Stimulated activated memory B cell treated with anti-CD40 and anti-IgM and Interleukin-4, amounts not matched to agents 10 μg/mL and 1 μg/mL and 100 μg/mL, for 72 hours (primary cell): ENCODE measurements around the gene SCN3A.
A peak's percentile ranks its signal among the peaks of the same experiment; 100 is the strongest.

Source experiments
- ATAC-seq: fragments of 150-1000 bp; cut with Tn5 transposase; 2 replicates; pipeline ENCODE4 v1.10.0; 2021
- H3K27ac Mint-ChIP-seq: one replicate; pipeline ENCODE4 v1.8.0; 2022; ENCODE audit warnings: mild to moderate bottlenecking, mixed read lengths
- H3K27me3 Mint-ChIP-seq: one replicate; pipeline ENCODE4 v1.8.0; 2022; ENCODE audit warnings: mixed read lengths
- H3K36me3 Mint-ChIP-seq: one replicate; pipeline ENCODE4 v1.8.0; 2022; ENCODE audit warnings: mixed read lengths
- H3K4me1 Mint-ChIP-seq: one replicate; pipeline ENCODE4 v1.8.0; 2022; ENCODE audit warnings: mixed read lengths
- H3K4me3 Mint-ChIP-seq: one replicate; pipeline ENCODE4 v1.8.0; 2022; ENCODE audit warnings: mild to moderate bottlenecking, moderate library complexity, mixed read lengths
- H3K9me3 Mint-ChIP-seq: one replicate; pipeline ENCODE4 v1.8.0; 2022; ENCODE audit warnings: mixed read lengths

The SCN3A gene

DNA sequence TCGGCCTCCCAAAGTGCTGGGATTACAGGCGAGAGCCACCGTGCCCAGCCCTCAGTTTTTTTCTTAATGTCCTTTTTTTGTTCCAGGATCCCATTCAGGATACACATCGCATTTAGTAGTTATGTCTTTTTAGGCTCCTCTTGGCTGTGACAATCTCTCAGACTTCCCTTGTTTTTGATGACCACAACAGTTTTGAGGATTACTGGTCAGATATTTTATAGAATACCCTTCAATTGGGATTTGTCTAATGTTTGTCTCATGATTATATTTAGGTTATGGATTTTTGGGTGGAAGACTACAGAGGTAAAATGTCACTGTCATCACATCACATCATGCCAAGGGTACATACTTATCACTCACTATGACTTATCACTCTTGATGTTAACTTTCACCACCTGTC is 46.7 kb downstream of the SCN3A start:
- Mint-ChIP-seq H3K9me3 (peaks cover 3% of the 10 kb centered on the region), H3K27ac (no peak overlapping the region), H3K36me3 (no peaks in the 10 kb centered on the region), H3K4me3 (no peak overlapping the region), H3K27me3 (no peaks in the 10 kb centered on the region), H3K4me1 (no peaks in the 10 kb centered on the region)
- ATAC-seq: no peak

DNA sequence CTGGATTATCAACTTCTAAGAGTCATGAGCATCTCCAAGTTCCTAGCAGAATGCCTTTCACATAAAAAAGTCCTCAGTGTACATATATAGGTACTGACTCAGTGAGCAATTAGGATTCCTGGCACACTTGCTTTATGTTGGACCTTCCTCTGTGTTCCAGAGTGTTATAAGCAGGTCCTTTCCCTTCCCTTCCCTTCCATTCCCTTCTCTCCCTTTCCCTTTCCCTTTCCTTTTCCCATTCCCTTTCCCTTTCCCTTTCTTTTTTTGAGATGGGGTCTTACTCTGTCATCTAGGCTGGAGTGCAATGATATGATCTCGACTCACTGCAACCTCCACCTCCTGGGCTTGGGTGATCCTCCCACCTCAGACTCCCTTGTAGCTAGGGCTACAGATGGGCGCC is 48.7 kb downstream of the SCN3A start:
- peaks cover under 1% of the 10 kb centered on the region for H3K4me1 Mint-ChIP-seq
- peaks cover 3% of the 10 kb centered on the region for H3K9me3 Mint-ChIP-seq
- no peak for ATAC-seq
- no peaks in the 10 kb centered on the region for H3K36me3 Mint-ChIP-seq
- no peak overlapping the region for H3K4me3 Mint-ChIP-seq
- H3K27me3 Mint-ChIP-seq: no peaks in the 10 kb centered on the region
- no peak overlapping the region for H3K27ac Mint-ChIP-seq

DNA sequence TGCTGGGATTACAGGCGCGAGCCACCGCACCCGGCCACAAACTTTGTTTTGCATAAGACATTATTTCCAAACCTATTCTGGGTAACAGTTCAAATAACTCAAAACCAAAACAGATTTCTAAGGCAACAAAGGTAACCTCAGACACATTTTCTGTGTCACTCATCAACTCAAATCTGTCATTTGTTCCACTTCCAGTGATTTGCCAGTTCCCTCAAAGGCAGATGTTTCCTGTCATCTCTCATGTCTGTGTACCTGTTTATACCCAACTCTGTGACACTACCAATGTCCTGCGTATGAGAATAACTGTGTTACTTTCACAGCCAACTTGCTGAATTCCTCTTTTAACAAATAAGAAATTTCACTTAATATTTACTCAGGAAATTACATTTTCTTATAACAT is 54.4 kb downstream of the SCN3A start:
- H3K27ac Mint-ChIP-seq: no peak overlapping the region
- H3K4me3 Mint-ChIP-seq: no peak overlapping the region
- peak; percentile 65 for ATAC-seq
- H3K36me3 Mint-ChIP-seq: no peaks in the 10 kb centered on the region
- peaks cover 11% of the 10 kb centered on the region for H3K4me1 Mint-ChIP-seq
- H3K27me3 Mint-ChIP-seq: no peaks in the 10 kb centered on the region
- no peaks in the 10 kb centered on the region for H3K9me3 Mint-ChIP-seq

DNA sequence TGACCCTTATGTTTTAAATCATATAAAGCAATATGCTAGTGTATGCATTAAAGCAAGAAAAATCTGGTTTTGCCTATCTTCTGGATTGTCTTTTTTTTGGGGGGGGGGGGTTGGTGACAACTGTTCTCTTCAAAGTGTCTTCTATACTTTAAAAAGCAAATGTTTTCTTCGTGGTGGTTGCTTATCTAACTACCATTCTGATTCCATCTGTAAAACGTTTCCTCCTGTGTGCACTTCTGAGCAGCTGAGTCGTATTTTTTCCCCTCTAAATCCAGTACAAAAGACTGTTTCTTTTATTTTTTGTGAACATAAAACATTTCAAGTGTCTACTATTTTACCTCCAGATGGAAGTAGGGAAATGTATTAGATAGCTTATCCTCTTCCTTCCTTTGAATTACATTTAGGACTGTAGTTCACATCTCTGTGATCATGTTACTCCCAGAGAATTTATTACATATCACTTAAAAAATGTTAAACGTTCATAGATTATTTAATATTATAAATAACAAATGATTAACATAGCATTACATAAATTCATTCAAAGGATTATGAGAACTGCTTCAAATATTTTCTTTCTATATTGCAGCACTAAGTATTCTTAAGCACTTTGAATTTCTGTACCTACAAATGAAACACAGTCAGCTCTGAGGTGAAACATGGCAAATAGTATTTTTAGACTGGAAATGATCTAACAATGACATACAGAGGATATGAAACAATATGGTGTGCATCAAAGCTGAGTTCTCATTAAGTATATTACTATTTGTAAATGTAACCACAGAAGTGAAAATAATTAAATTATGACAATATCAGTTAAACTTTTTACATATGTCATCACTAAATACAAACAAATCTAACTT is 56.4 kb downstream of the SCN3A start:
- H3K27ac Mint-ChIP-seq: no peak overlapping the region
- ATAC-seq: no peak
- no peak overlapping the region for H3K4me3 Mint-ChIP-seq
- H3K9me3 Mint-ChIP-seq: no peaks in the 10 kb centered on the region
- H3K4me1 Mint-ChIP-seq: peaks cover 15% of the 10 kb centered on the region
- H3K36me3 Mint-ChIP-seq: no peaks in the 10 kb centered on the region
- no peaks in the 10 kb centered on the region for H3K27me3 Mint-ChIP-seq

DNA sequence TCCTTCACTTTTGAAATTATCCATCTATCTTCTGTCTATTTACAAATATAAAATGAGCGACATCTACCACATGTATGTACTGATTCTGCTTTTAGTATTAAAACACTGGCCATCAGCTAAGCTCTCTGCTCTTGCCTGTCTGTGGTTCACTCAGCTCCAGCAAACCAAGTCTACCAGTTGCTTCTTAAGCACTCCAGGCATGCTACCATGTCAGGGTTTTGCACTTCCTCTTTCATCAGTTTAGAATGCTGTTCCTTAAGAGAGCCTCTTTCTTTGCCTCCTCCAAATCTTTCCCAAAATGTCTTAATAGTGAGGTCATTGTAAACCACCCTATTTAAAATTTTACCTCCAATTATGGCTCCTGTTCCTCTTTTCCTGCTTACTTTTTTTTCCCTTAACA is 59.5 kb downstream of the SCN3A start:
- ATAC-seq: peak; percentile 55
- Mint-ChIP-seq H3K27ac (no peak overlapping the region), H3K9me3 (no peaks in the 10 kb centered on the region), H3K36me3 (no peaks in the 10 kb centered on the region), H3K27me3 (no peaks in the 10 kb centered on the region), H3K4me3 (no peak overlapping the region), H3K4me1 (peaks cover 8% of the 10 kb centered on the region)

DNA sequence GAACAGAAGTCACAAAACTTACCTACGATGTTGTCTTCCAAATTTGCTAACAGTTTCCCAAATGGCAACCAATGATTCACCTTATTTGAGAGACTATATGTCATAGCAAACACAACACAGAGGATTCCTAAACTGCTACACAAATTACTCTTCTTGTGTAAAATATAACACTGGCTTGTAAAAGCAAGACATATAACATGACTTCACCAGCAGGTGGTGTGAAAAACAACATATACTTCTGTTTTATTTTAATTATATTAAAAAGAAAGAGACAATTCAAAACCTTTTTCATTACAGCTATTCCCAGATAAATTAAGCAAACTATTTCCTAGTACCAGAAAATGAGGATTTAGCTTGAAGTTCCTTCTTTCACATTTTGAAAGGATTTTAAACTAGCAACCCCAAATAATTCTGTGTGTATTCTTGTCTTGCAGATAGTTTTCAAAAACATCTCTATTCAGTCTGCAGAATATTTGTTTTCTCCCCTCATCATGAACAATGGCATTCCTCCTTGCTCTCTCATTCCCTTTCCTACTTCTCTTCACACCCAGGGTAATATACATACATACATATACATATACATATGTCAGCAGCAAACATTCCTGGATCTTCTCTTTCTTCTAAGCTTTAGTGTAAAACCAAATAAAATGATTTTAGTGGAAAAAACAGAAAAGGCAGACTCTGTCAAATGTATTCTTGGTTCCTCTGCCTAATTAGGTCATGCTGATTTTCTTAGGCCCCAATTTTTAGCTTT is 62.1 kb downstream of the SCN3A start:
- H3K4me3 Mint-ChIP-seq: no peak overlapping the region
- no peak overlapping the region for H3K27ac Mint-ChIP-seq
- ATAC-seq: no peak
- H3K36me3 Mint-ChIP-seq: no peaks in the 10 kb centered on the region
- no peaks in the 10 kb centered on the region for H3K9me3 Mint-ChIP-seq
- peaks cover 8% of the 10 kb centered on the region for H3K4me1 Mint-ChIP-seq
- no peaks in the 10 kb centered on the region for H3K27me3 Mint-ChIP-seq

DNA sequence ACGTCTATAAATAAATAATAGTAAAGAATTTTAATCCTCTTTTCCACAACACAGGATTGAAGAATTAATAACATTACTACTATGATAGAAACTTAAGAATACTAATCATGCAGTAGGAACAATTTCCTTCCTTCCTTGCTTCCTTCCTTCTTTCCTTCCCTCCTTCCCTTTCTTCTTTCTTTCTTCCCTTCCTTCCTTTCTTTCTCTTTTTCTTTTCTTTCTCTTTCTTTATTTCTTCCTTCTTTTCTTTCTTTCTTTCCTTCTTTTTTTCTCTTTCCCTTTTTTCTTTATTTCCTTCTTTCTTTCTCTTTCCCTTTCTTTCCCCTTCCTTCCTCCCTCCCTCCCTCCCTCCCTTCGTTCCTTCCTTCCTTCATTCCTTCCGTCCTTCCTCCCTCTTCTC is 77.6 kb downstream of the SCN3A start:
- ATAC-seq: no peak
- no peaks in the 10 kb centered on the region for H3K4me1 Mint-ChIP-seq
- no peaks in the 10 kb centered on the region for H3K36me3 Mint-ChIP-seq
- no peak overlapping the region for H3K27ac Mint-ChIP-seq
- H3K9me3 Mint-ChIP-seq: no peaks in the 10 kb centered on the region
- H3K27me3 Mint-ChIP-seq: no peaks in the 10 kb centered on the region
- H3K4me3 Mint-ChIP-seq: no peak overlapping the region

DNA sequence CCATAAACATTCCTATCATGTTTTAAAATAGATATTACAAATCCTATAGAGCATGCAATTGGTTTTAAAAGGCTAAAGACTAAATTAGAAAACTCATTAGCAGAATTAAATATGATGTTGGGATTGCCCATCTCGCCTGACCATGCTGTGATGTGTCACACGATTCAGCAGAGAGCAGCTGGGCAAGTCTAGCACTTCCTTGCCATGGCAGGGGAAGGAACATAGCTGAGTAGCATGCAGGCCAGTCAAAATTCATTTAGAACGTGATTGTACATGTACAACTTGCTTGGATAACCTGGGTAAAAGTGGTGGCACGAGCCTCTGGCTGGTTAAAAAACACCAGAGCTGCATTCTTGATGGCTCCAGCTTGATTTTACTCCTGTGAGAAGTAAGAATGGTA is 81.3 kb downstream of the SCN3A start:
- H3K4me1 Mint-ChIP-seq: no peaks in the 10 kb centered on the region
- no peak overlapping the region for H3K4me3 Mint-ChIP-seq
- no peaks in the 10 kb centered on the region for H3K36me3 Mint-ChIP-seq
- no peaks in the 10 kb centered on the region for H3K27me3 Mint-ChIP-seq
- ATAC-seq: no peak
- H3K9me3 Mint-ChIP-seq: no peaks in the 10 kb centered on the region
- H3K27ac Mint-ChIP-seq: no peak overlapping the region

DNA sequence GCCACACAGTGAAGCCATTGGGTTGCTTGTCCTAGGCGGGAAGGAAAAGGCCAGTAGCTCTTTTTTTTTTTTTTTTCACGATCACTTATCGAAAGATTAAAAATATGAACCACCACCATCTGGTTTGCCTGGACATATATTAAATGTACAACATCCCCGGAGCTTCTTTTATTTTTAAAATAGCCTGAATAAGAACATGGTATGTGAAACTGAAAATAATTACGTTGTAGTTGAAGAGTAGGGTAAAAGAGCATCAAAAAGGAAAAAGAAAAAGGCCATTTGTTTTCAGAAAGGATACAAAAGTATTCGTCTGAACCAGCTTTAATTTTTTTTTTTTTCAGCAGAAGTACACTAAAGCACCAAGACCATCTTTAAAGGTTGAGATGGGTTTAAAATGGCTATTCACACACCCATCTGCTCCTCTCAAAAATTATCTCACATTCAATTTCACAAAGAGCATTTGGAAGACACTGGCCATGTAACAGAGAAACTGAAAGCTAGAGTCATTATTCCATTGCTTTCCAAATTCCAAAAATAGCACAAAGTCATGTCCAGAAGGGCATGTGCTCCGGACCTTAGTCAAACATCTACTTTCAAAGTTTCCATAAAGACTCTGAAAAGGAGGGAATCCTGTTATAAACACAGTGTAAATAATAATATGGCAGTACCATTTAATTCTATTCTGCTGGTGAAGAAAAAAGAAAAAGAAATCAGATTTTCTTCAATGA is 82.9 kb downstream of the SCN3A start:
- Mint-ChIP-seq H3K4me1 (no peaks in the 10 kb centered on the region), H3K27ac (no peak overlapping the region), H3K27me3 (no peaks in the 10 kb centered on the region), H3K9me3 (no peaks in the 10 kb centered on the region), H3K36me3 (no peaks in the 10 kb centered on the region), H3K4me3 (no peak overlapping the region)
- no peak for ATAC-seq

DNA sequence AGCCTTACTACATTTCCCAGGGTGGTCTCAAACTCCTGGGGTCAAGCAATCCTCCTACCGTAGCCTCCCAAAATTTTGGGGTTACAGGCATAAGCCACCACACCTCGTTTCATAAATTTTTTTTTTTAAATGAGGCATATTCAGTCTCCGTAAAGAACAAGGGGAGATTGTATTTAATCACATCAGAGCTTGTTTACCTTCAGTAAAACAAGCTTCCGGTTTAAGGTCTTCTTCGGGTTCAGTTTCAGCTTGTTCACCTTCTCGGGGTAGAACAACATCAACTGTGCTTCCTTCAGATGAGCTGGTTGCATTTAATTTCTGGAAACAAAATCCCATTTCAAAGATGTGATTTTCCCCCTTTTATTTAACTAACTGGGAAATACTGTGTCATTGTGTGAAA is 88.6 kb downstream of the SCN3A start:
- no peaks in the 10 kb centered on the region for H3K4me1 Mint-ChIP-seq
- ATAC-seq: no peak
- no peaks in the 10 kb centered on the region for H3K36me3 Mint-ChIP-seq
- H3K9me3 Mint-ChIP-seq: no peaks in the 10 kb centered on the region
- H3K4me3 Mint-ChIP-seq: no peak overlapping the region
- H3K27ac Mint-ChIP-seq: no peak overlapping the region
- no peaks in the 10 kb centered on the region for H3K27me3 Mint-ChIP-seq

DNA sequence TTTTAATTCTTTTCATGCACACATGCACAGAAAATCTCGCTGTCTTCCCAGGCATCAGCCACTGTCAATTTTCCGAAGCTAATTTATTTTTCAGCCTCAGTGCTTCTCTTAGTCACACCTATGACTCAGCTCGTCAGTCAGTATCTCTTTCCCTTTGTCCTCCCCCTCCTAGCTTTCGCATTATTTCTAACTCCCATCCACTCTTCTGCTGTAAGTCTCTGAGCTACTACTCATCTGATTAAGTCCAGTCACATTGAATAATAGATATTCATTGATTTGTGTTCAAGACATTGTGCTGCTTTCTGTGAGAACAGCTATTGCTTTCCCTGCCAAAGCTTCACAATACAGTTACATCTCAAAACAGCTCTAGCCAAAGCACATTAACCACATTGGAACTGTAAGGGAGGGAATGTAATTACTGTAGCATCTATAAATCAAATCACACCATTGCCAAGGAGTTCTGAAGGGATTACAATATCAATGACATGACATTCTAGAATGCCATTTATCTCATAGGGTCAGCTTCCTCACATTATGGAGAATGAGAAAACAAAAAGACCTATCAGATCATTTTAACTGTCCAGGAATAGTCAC is 89.4 kb downstream of the SCN3A start:
- Mint-ChIP-seq H3K4me1 (no peaks in the 10 kb centered on the region), H3K27me3 (no peaks in the 10 kb centered on the region), H3K27ac (no peak overlapping the region), H3K4me3 (no peak overlapping the region), H3K9me3 (no peaks in the 10 kb centered on the region), H3K36me3 (no peaks in the 10 kb centered on the region)
- no peak for ATAC-seq

DNA sequence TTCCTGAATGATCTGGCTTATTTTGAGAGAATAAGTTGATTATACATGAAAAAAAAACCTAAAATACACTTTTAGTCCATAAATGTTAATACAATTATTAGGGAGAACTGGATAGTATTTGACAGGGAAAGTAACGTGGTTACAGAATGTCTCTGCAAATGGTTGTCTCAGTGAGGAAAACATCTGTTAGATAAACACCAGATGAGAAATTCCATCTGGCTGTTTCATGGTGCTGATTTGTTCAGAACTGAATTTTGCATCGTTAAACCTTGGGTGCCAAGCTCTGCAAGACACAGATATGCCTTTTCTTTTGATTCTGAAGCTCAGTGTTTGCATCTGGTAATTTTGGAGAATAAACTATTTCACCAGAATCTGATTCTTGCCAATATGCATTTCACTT is 90.4 kb downstream of the SCN3A start:
- H3K4me1 Mint-ChIP-seq: no peaks in the 10 kb centered on the region
- no peak for ATAC-seq
- no peaks in the 10 kb centered on the region for H3K36me3 Mint-ChIP-seq
- H3K27ac Mint-ChIP-seq: no peak overlapping the region
- H3K9me3 Mint-ChIP-seq: no peaks in the 10 kb centered on the region
- H3K27me3 Mint-ChIP-seq: no peaks in the 10 kb centered on the region
- H3K4me3 Mint-ChIP-seq: no peak overlapping the region

DNA sequence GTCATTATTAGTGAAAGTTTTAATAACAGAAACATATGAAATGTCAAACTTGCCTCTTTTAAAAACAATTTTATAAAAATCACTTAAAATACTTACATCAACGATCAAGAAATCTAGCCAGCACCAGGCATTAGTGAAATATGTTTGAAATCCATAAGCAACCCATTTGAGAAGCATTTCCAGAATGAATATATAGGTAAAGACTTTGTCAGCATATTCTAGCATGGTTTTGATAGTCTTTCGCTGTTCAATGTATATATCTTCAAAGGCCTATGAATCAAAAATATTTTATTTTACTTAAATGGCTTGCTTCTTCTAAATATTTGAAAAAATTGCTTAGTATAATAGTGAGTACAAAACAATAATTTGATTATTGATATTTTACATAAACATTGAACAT is 91.1 kb downstream of the SCN3A start:
- Mint-ChIP-seq H3K27me3 (no peaks in the 10 kb centered on the region), H3K9me3 (no peaks in the 10 kb centered on the region), H3K36me3 (no peaks in the 10 kb centered on the region), H3K27ac (no peak overlapping the region), H3K4me3 (no peak overlapping the region), H3K4me1 (no peaks in the 10 kb centered on the region)
- no peak for ATAC-seq

DNA sequence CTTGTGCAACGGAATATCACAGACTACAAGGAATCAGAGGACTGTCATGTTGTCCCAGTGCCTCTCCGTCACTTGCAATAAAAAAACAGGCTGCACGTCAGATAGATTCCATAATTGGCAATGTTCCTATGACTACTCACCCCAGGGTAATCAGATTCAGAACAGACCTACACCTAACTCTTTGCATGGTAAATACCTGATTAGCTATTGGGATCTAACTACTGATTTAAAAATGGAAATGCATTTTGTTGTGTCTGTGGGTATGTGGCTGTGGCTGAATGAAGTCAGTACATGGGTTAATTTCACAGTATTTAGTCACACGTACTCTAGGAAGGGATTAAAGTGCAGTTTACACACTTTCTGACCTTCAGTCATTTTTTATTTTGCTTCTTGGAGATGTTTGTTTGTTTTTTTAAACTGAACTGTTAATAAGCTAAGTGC is 91.7 kb downstream of the SCN3A start:
- ATAC-seq: no peak
- no peaks in the 10 kb centered on the region for H3K36me3 Mint-ChIP-seq

DNA sequence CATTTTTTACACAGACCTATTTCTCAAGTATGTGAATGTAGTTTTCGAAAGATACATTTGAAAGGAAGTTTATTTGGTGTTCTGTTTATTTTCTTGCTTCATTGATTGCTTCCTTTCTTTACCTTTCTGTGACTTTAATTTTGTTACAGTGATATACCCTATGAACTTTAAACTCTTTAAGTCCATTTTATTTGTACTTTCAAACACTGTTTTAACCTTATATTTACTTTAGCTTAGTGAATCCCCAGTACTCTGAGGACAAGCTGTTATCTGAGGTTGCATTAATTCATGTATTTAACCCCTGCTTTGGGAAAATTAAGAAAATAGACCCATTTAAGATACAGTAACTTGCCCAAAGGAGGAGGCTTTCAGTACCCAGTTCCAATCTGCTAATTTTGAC is 93.5 kb downstream of the SCN3A start:
- no peaks in the 10 kb centered on the region for H3K9me3 Mint-ChIP-seq
- no peak for ATAC-seq
- H3K27me3 Mint-ChIP-seq: no peaks in the 10 kb centered on the region

More for the DNA sequence above, 91.7 kb downstream of the SCN3A start:
- no peaks in the 10 kb centered on the region for H3K9me3 Mint-ChIP-seq
- no peak overlapping the region for H3K4me3 Mint-ChIP-seq
- no peak overlapping the region for H3K27ac Mint-ChIP-seq
- H3K4me1 Mint-ChIP-seq: no peaks in the 10 kb centered on the region
- H3K27me3 Mint-ChIP-seq: no peaks in the 10 kb centered on the region

More for the DNA sequence above, 93.5 kb downstream of the SCN3A start:
- no peaks in the 10 kb centered on the region for H3K4me1 Mint-ChIP-seq
- H3K4me3 Mint-ChIP-seq: no peak overlapping the region
- H3K36me3 Mint-ChIP-seq: no peaks in the 10 kb centered on the region
- no peak overlapping the region for H3K27ac Mint-ChIP-seq
